ENCODE measurements around the gene TSG101.

TSG101 gene

DNA sequence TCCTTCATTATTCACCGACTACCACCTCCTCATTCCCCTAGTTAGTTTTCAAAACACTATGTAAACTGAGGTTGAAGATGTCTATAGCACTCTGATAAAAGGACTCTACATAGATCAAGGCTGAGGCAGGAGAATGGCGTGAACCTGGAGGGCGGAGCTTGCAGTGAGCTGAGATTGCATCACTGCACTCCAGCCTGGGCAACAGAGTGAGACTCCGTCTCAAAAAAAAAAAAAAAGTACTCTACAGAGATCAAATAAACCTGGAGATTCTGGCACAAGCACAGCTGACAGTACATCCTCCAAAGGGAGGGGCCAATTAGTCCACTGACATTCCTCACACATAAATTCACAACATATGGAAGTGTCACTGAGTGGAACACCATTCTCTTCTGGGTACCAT is 31.0 kb downstream of the TSG101 start:
- Histone ChIP-seq H3K36me3 (ENCODE audit: control insufficient read depth in 1 of 2, insufficient read depth in 2 of 2, low read depth in 1 of 2, low read length in 2 of 2) (peaks cover 18 to 83% of the 10 kb centered on the region in 2 experiments), H3K9me3 (ENCODE audit: control insufficient read depth, low read length) (no peaks in the 10 kb centered on the region), H2BK5ac (ENCODE audit: low read depth, low read length, poor library complexity, severe bottlenecking) (no peak overlapping the region), H3K4me1 (ENCODE audit: control insufficient read depth, insufficient read depth, low read depth, low read length) (peaks cover 2% of the 10 kb centered on the region), H3K18ac (ENCODE audit: low read depth in 1 of 2, low read length in 2 of 2) (no peak overlapping the region), H3K9ac (ENCODE audit: low read length) (no peak overlapping the region), H4K8ac (ENCODE audit: low read length) (no peak overlapping the region), H2AFZ (ENCODE audit: low read depth, low read length) (no peak overlapping the region), H3K4ac (ENCODE audit: low read depth in 1 of 2, low read length in 2 of 2) (no peak overlapping the region), H4K91ac (ENCODE audit: low read length) (no peak overlapping the region), H2BK12ac (ENCODE audit: low read length in 2 of 2) (no peak overlapping the region), H3K23ac (ENCODE audit: low read length in 2 of 2) (no peak overlapping the region), H3K27ac (ENCODE audit: low read length, poor library complexity, severe bottlenecking) (no peak overlapping the region), H3K79me1 (replicated peaks; ENCODE audit: low read length, poor library complexity, severe bottlenecking) (peaks cover 21% of the 10 kb centered on the region), H2BK120ac (ENCODE audit: low read depth, low read length) (no peak overlapping the region), H2BK15ac (ENCODE audit: low read depth, poor library complexity, severe bottlenecking) (no peak overlapping the region), H3K14ac (ENCODE audit: low read length in 2 of 2) (no peak overlapping the region), H3K4me2 (ENCODE audit: low read length, poor library complexity, severe bottlenecking) (no peak overlapping the region), H2AK5ac (ENCODE audit: low read length, severe bottlenecking) (no peak overlapping the region), H3K4me3 (ENCODE audit: insufficient read depth in 1 of 2, low read depth in 1 of 2, low read length in 2 of 2) (no peak overlapping the region), H3K27me3 (ENCODE audit: control insufficient read depth in 1 of 2, insufficient read depth in 1 of 2, low read length in 2 of 2) (no peaks in the 10 kb centered on the region)
- DNase-seq: no peak
- 99% methylated on average over 3 of the region's 4 CpGs for WGBS

- Histone ChIP-seq H3K4me3 (ENCODE audit: insufficient read depth in 1 of 2, low read depth in 1 of 2, low read length in 2 of 2) (no peak overlapping the region), H4K8ac (ENCODE audit: low read length) (no peak overlapping the region), H3K18ac (ENCODE audit: low read depth in 1 of 2, low read length in 2 of 2) (no peak overlapping the region), H3K27ac (ENCODE audit: low read length, poor library complexity, severe bottlenecking) (no peak overlapping the region), H2BK120ac (ENCODE audit: low read depth, low read length) (no peak overlapping the region), H2AK5ac (ENCODE audit: low read length, severe bottlenecking) (no peak overlapping the region), H3K4me2 (ENCODE audit: low read length, poor library complexity, severe bottlenecking) (no peak overlapping the region), H2BK12ac (ENCODE audit: low read length in 2 of 2) (no peak overlapping the region), H4K91ac (ENCODE audit: low read length) (no peak overlapping the region), H3K4ac (ENCODE audit: low read depth in 1 of 2, low read length in 2 of 2) (no peak overlapping the region), H2AFZ (ENCODE audit: low read depth, low read length) (no peak overlapping the region), H3K36me3 (ENCODE audit: control insufficient read depth in 1 of 2, insufficient read depth in 2 of 2, low read depth in 1 of 2, low read length in 2 of 2) (peaks cover 19 to 83% of the 10 kb centered on the region in 2 experiments), H3K4me1 (ENCODE audit: control insufficient read depth, insufficient read depth, low read depth, low read length) (peaks cover 2% of the 10 kb centered on the region), H3K27me3 (ENCODE audit: control insufficient read depth in 1 of 2, insufficient read depth in 1 of 2, low read length in 2 of 2) (no peaks in the 10 kb centered on the region), H3K9me3 (ENCODE audit: control insufficient read depth, low read length) (no peaks in the 10 kb centered on the region), H3K9ac (ENCODE audit: low read length) (no peak overlapping the region), H2BK5ac (ENCODE audit: low read depth, low read length, poor library complexity, severe bottlenecking) (no peak overlapping the region), H2BK15ac (ENCODE audit: low read depth, poor library complexity, severe bottlenecking) (no peak overlapping the region), H3K79me1 (replicated peaks; ENCODE audit: low read length, poor library complexity, severe bottlenecking) (peaks cover 23% of the 10 kb centered on the region), H3K14ac (ENCODE audit: low read length in 2 of 2) (no peak overlapping the region), H3K23ac (ENCODE audit: low read length in 2 of 2) (no peak overlapping the region)
- DNase-seq: no peak
Observed at GRCh38 chr11:18495271-18495670, 31.5 kb downstream of the TSG101 start.

GRCh38 chr11:18493310-18493709 is 33.4 kb downstream of the TSG101 start:
- 91% methylated on average over 3 of the region's 4 CpGs for WGBS
- H2BK15ac ChIP-seq (ENCODE audit: low read depth, poor library complexity, severe bottlenecking): no peak overlapping the region

GRCh38 chr11:18492888-18493287 is 33.9 kb downstream of the TSG101 start:
- H3K4me3 ChIP-seq (ENCODE audit: insufficient read depth in 1 of 2, low read depth in 1 of 2, low read length in 2 of 2): no peak overlapping the region
- H3K23ac ChIP-seq (ENCODE audit: low read length in 2 of 2): no peak overlapping the region
- H2BK120ac ChIP-seq (ENCODE audit: low read depth, low read length): no peak overlapping the region
- H3K18ac ChIP-seq (ENCODE audit: low read depth in 1 of 2, low read length in 2 of 2): no peak overlapping the region
- DNase-seq: no peak
- H4K8ac ChIP-seq (ENCODE audit: low read length): no peak overlapping the region
- H2BK15ac ChIP-seq (ENCODE audit: low read depth, poor library complexity, severe bottlenecking): no peak overlapping the region
- no peak overlapping the region for H2BK12ac ChIP-seq (ENCODE audit: low read length in 2 of 2)
- H3K14ac ChIP-seq (ENCODE audit: low read length in 2 of 2): no peak overlapping the region
- no peak overlapping the region for H3K4ac ChIP-seq (ENCODE audit: low read depth in 1 of 2, low read length in 2 of 2)
- H3K4me1 ChIP-seq (ENCODE audit: control insufficient read depth, insufficient read depth, low read depth, low read length): peaks cover 2% of the 10 kb centered on the region
- H4K91ac ChIP-seq (ENCODE audit: low read length): no peak overlapping the region
- no peak overlapping the region for H3K27ac ChIP-seq (ENCODE audit: low read length, poor library complexity, severe bottlenecking)
- H2BK5ac ChIP-seq (ENCODE audit: low read depth, low read length, poor library complexity, severe bottlenecking): no peak overlapping the region
- H3K36me3 ChIP-seq (ENCODE audit: control insufficient read depth in 1 of 2, insufficient read depth in 2 of 2, low read depth in 1 of 2, low read length in 2 of 2): peaks cover 19 to 80% of the 10 kb centered on the region in 2 experiments
- H2AK5ac ChIP-seq (ENCODE audit: low read length, severe bottlenecking): no peak overlapping the region
- H3K79me1 ChIP-seq (replicated peaks; ENCODE audit: low read length, poor library complexity, severe bottlenecking): peaks cover 26% of the 10 kb centered on the region
- H3K9ac ChIP-seq (ENCODE audit: low read length): no peak overlapping the region
- no peaks in the 10 kb centered on the region for H3K27me3 ChIP-seq (ENCODE audit: control insufficient read depth in 1 of 2, insufficient read depth in 1 of 2, low read length in 2 of 2)
- H3K4me2 ChIP-seq (ENCODE audit: low read length, poor library complexity, severe bottlenecking): no peak overlapping the region
- no peaks in the 10 kb centered on the region for H3K9me3 ChIP-seq (ENCODE audit: control insufficient read depth, low read length)
- no peak overlapping the region for H2AFZ ChIP-seq (ENCODE audit: low read depth, low read length)

More at GRCh38 chr11:18493310-18493709, 33.4 kb downstream of the TSG101 start:
- Histone ChIP-seq H2BK5ac (ENCODE audit: low read depth, low read length, poor library complexity, severe bottlenecking) (no peak overlapping the region), H2AK5ac (ENCODE audit: low read length, severe bottlenecking) (no peak overlapping the region), H3K4ac (ENCODE audit: low read depth in 1 of 2, low read length in 2 of 2) (no peak overlapping the region), H4K91ac (ENCODE audit: low read length) (no peak overlapping the region), H3K18ac (ENCODE audit: low read depth in 1 of 2, low read length in 2 of 2) (no peak overlapping the region), H3K4me3 (ENCODE audit: insufficient read depth in 1 of 2, low read depth in 1 of 2, low read length in 2 of 2) (no peak overlapping the region), H3K4me1 (ENCODE audit: control insufficient read depth, insufficient read depth, low read depth, low read length) (peaks cover 2% of the 10 kb centered on the region), H3K27me3 (ENCODE audit: control insufficient read depth in 1 of 2, insufficient read depth in 1 of 2, low read length in 2 of 2) (no peaks in the 10 kb centered on the region), H3K4me2 (ENCODE audit: low read length, poor library complexity, severe bottlenecking) (no peak overlapping the region), H3K14ac (ENCODE audit: low read length in 2 of 2) (no peak overlapping the region), H2BK120ac (ENCODE audit: low read depth, low read length) (no peak overlapping the region), H3K36me3 (ENCODE audit: control insufficient read depth in 1 of 2, insufficient read depth in 2 of 2, low read depth in 1 of 2, low read length in 2 of 2) (peaks cover 21 to 80% of the 10 kb centered on the region in 2 experiments), H4K8ac (ENCODE audit: low read length) (no peak overlapping the region), H3K27ac (ENCODE audit: low read length, poor library complexity, severe bottlenecking) (no peak overlapping the region), H3K9me3 (ENCODE audit: control insufficient read depth, low read length) (no peaks in the 10 kb centered on the region), H3K79me1 (replicated peaks; ENCODE audit: low read length, poor library complexity, severe bottlenecking) (peaks cover 27% of the 10 kb centered on the region), H3K9ac (ENCODE audit: low read length) (no peak overlapping the region), H2BK12ac (ENCODE audit: low read length in 2 of 2) (no peak overlapping the region), H3K23ac (ENCODE audit: low read length in 2 of 2) (no peak overlapping the region), H2AFZ (ENCODE audit: low read depth, low read length) (no peak overlapping the region)
- no peak for DNase-seq

Data from mesenchymal stem cell (in vitro differentiated cells and primary cell).